Spleen (tissue), 11 donors: ENCODE data around the gene AMOTL1. TPM values are rescaled to one million over a fixed set of nuclear protein-coding genes. Genes with fewer than 3 reads are reported as not detected.
A peak's percentile ranks its signal among the peaks of the same experiment; 100 is the strongest.

Experiments used
- DNase-seq: peaks from one replicate; pipeline ENCODE4 v3.0.0-alpha.2; 2020
- H3K27ac ChIP-seq, 8 donors: fragments of 200-600 bp; sonication (generic) in 7 of 8; 1 replicate in 4 of 8; 2 replicates in 4 of 8; pipeline versions ENCODE4 v1.5.0 to v1.8.0; 2016 to 2021; ENCODE audit warnings: inconsistent platforms in 4 of 8, mild to moderate bottlenecking in 4 of 8, moderate library complexity in 1 of 8
- H3K27me3 ChIP-seq, 7 donors: fragments of 200-600 bp; sonication (generic) in 6 of 7; replicated peaks in 1 of 7; 1 replicate in 4 of 7; 2 replicates in 3 of 7; pipeline versions ENCODE4 v1.5.0 to v1.8.0; 2016 to 2021; ENCODE audit warnings: inconsistent platforms in 3 of 7, mild to moderate bottlenecking in 1 of 7
- H3K36me3 ChIP-seq, 6 donors: fragments of 200-600 bp; sonication (generic) in 5 of 6; 1 replicate in 4 of 6; 2 replicates in 2 of 6; pipeline versions ENCODE4 v1.5.0 to v1.8.0; 2016 to 2021; ENCODE audit warnings: inconsistent platforms in 2 of 6
- H3K4me1 ChIP-seq, 6 donors: fragments of 200-600 bp; sonication (generic) in 5 of 6; 1 replicate in 3 of 6; 2 replicates in 3 of 6; pipeline versions ENCODE4 v1.5.0 to v1.8.0; 2016 to 2021; ENCODE audit warnings: inconsistent platforms in 3 of 6
- H3K4me3 ChIP-seq, 8 donors: fragments of 200-600 bp; sonication (generic) in 7 of 8; 1 replicate in 4 of 8; 2 replicates in 4 of 8; pipeline versions ENCODE4 v1.5.0 to v1.8.0; 2016 to 2021; ENCODE audit warnings: inconsistent platforms in 4 of 8, mild to moderate bottlenecking in 4 of 8, moderate library complexity in 2 of 8
- H3K9me3 ChIP-seq, 8 donors: fragments of 200-600 bp; sonication (generic) in 7 of 8; 1 replicate in 4 of 8; 2 replicates in 4 of 8; pipeline versions ENCODE4 v1.5.0 to v1.8.0; 2016 to 2021; ENCODE audit warnings: inconsistent platforms in 4 of 8
- CTCF ChIP-seq, 11 experiments: fragments of 200-600 bp in 7 of 11; fragments of 450-650 bp in 4 of 11; sonication (generic) in 4 of 11; IDR thresholded peaks in 8 of 11; conservative IDR thresholded peaks in 3 of 11; 1 replicate in 7 of 11; 2 replicates in 4 of 11; pipeline versions ENCODE4 v1.4.0 to v1.8.0; 2016 to 2021; ENCODE audit warnings: antibody characterized with exemption in 11 of 11, inconsistent platforms in 4 of 11, mild to moderate bottlenecking in 1 of 11
- POLR2A ChIP-seq, 3 donors: fragments of 450-650 bp; IDR thresholded peaks; one replicate each; pipeline ENCODE4 v1.5.1; 2017; ENCODE audit warnings: antibody characterized with exemption in 3 of 3, mild to moderate bottlenecking in 1 of 3
- POLR2AphosphoS5 ChIP-seq, 3 donors: sonication (generic); formaldehyde crosslinking; IDR thresholded peaks; one replicate each; pipeline ENCODE4 v1.5.1; 2017; ENCODE audit warnings: antibody characterized with exemption in 3 of 3
- WGBS, 5 donors: extraction: QIAGEN DNeasy Blood & Tissue Kit in 3 of 5; methylation state at CpG; one replicate each; pipeline versions ENCODE4 v1.1.5 to v1.1.7; 2013 to 2018; 5-methylcytosine and 5-hydroxymethylcytosine counted together
- intact Hi-C: fragments of 100-400 bp; cut with DNase I; formaldehyde crosslinking; loops from one replicate; pipeline ENCODE4 v1.15.0; 2023; ENCODE audit warnings: low total_unique reads
- polyA plus RNA-seq, 3 donors: library from polyadenylated mRNA; stranded (reverse); fragments of 200-250 nt; gene quantifications; one replicate each; pipeline ENCODE4 v1.2.1, GENCODE V29; 2013
- total RNA-seq, 7 donors: library from RNA; depleted of rRNA in 3 of 7; stranded (reverse); fragments of >200 nt in 3 of 7; fragmentation: NEBNext Ultra II Directional in 4 of 7; extraction: Animal tissue kit (Norgen Biotek cat#: 25700) in 4 of 7; gene quantifications; one replicate each; pipeline versions ENCODE4 v1.1.0 to v1.2.1, GENCODE V29; 2016 to 2021
- donor health status: healthy with polysubstance abuse.
- donor health status: DM: no; HTN: no; CAD: no; lungs with moderate emphysema.
- donor health status: DM: no; HTN: no; CAD: no.
- donor health status: Bipolar disorder and iron deficiency.
- donor health status: healthy.
- donor health status: DM: no; HTN: no; CAD: no.
- donor health status: DM: yes; HTN: yes; CAD: no.

The AMOTL1 gene
- total and polyA plus RNA-seq, 10 donors = 1.4 to 43.9 (median 29.7) TPM

GRCh38 chr11:94775567-94776327 is 7.6 kb downstream of the AMOTL1 start:
- H3K9me3 ChIP-seq = no peaks in the 10 kb centered on the region
- intact Hi-C loops = no loop called here
- no peak overlapping the region for H3K4me3 ChIP-seq
- no peaks in the 10 kb centered on the region for H3K36me3 ChIP-seq
- no peak for DNase-seq
- TF ChIP-seq CTCF (IDR thresholded peaks at IDR 0.05 in 8 of 11, conservative IDR thresholded peaks at IDR 0.05 in 3 of 11) (no peak), POLR2AphosphoS5 (IDR thresholded peaks at IDR 0.05) (no peak), POLR2A (IDR thresholded peaks at IDR 0.05) (no peak)
- no peaks in the 10 kb centered on the region for H3K27me3 ChIP-seq
- 82 to 90% (median 85%) methylated on average over 5 of the region's 5 CpGs for WGBS, 5 donors
- peaks cover 7 to 46% (median 22%) of the 10 kb centered on the region in 6 donors for H3K4me1 ChIP-seq
- peak overlapping the region in 1 of 8 donors; percentile 29 for H3K27ac ChIP-seq

GRCh38 chr11:94776351-94777321 is 8.5 kb downstream of the AMOTL1 start:
- intact Hi-C loops = no loop called here
- 36 to 41% (median 40%) methylated on average over 5 of the region's 5 CpGs for WGBS, 5 donors
- no peak overlapping the region for H3K4me3 ChIP-seq
- no peak for DNase-seq
- peaks cover 7 to 50% (median 27%) of the 10 kb centered on the region in 6 donors for H3K4me1 ChIP-seq
- no peaks in the 10 kb centered on the region for H3K27me3 ChIP-seq
- peak overlapping the region in 2 of 8 donors; percentile 10 to 29 for H3K27ac ChIP-seq
- no peak for TF ChIP-seq CTCF (IDR thresholded peaks at IDR 0.05 in 8 of 11, conservative IDR thresholded peaks at IDR 0.05 in 3 of 11)
- TF ChIP-seq POLR2AphosphoS5 (IDR thresholded peaks at IDR 0.05) = no peak
- TF ChIP-seq POLR2A (IDR thresholded peaks at IDR 0.05) = no peak
- no peaks in the 10 kb centered on the region for H3K9me3 ChIP-seq
- H3K36me3 ChIP-seq = no peaks in the 10 kb centered on the region

- H3K4me1 ChIP-seq = peaks cover 0 to 62% (median 27%) of the 10 kb centered on the region in 6 donors
- WGBS, 5 donors = 4 to 11% (median 5%) methylated on average over 3 of the region's 3 CpGs
- intact Hi-C loops = no loop called here
- peak overlapping the region in 1 of 8 donors; percentile 9 for H3K4me3 ChIP-seq
- no peak for DNase-seq
- TF ChIP-seq CTCF (IDR thresholded peaks at IDR 0.05 in 8 of 11, conservative IDR thresholded peaks at IDR 0.05 in 3 of 11) (no peak), POLR2A (IDR thresholded peaks at IDR 0.05) (no peak), POLR2AphosphoS5 (IDR thresholded peaks at IDR 0.05) (no peak)
- H3K27ac ChIP-seq = peak overlapping the region in 7 of 8 donors; percentile 2 to 70 (median 57)
- H3K9me3 ChIP-seq = no peaks in the 10 kb centered on the region
- H3K36me3 ChIP-seq = no peaks in the 10 kb centered on the region
- no peaks in the 10 kb centered on the region for H3K27me3 ChIP-seq
These were observed 12.3 kb downstream of the AMOTL1 start for GRCh38 chr11:94780432-94780831.
